Measurements from ENCODE around the gene CUZD1. TPM values are rescaled to one million over a fixed set of nuclear protein-coding genes. Genes with fewer than 3 reads are reported as not detected.

The CUZD1 gene
- total RNA-seq, 1 experiment from 2014 or later: 17.2 TPM

GRCh38 chr10:122849090-122849489, 3.4 kb upstream of the CUZD1 start:
- H3K27ac Mint-ChIP-seq: no peak overlapping the region
- peaks cover 0 to 15% of the 10 kb centered on the region in 2 experiments for H3K9me3 Mint-ChIP-seq

More at GRCh38 chr10:122849090-122849489, 3.4 kb upstream of the CUZD1 start:
- no peak overlapping the region for H2AK5ac ChIP-seq (ENCODE audit: insufficient read length, low read length)
- no peak overlapping the region for H2BK120ac ChIP-seq (ENCODE audit: low read depth, low read length, poor library complexity, severe bottlenecking)
- no peak overlapping the region for H3K14ac ChIP-seq (ENCODE audit: insufficient read depth, low read length)
- H2BK5ac ChIP-seq (ENCODE audit: insufficient read length, low read length): no peak overlapping the region
- H3K4me2 ChIP-seq (ENCODE audit: insufficient read depth, insufficient read length, low read length): no peak overlapping the region
- WGBS (ENCODE audit: extremely low coverage, insufficient read length, low lambda C conversion rate): no CpG with 5 or more reads among the region's 2 CpGs
- H3K23me2 ChIP-seq (ENCODE audit: insufficient read length, low read depth, low read length, poor library complexity, severe bottlenecking): no peaks in the 10 kb centered on the region
- peaks cover 44% of the 10 kb centered on the region in 2 experiments for H3K4me1 Mint-ChIP-seq
- H3K27me3 ChIP-seq (ENCODE audit: insufficient read depth, low read length): no peaks in the 10 kb centered on the region
- H3K56ac ChIP-seq (ENCODE audit: insufficient read length, low read depth, low read length): no peak overlapping the region
- H3K4me1 ChIP-seq (ENCODE audit: insufficient read depth, low read length): no peaks in the 10 kb centered on the region; the same call in 1 of the 2 replicates
- H4K91ac ChIP-seq (ENCODE audit: insufficient read length, low read depth, low read length): no peak overlapping the region
- H4K8ac ChIP-seq (replicated peaks; ENCODE audit: insufficient read length, low read depth, low read length): no peak overlapping the region
- no peak overlapping the region for H3K4me3 Mint-ChIP-seq
- H3T11ph ChIP-seq (ENCODE audit: low read length): no peak overlapping the region
- H3K9ac ChIP-seq (ENCODE audit: extremely low read depth, insufficient read length, low read length): no peak overlapping the region
- H3K27me3 Mint-ChIP-seq (ENCODE audit: low read depth): no peaks in the 10 kb centered on the region
- H3K18ac ChIP-seq (ENCODE audit: insufficient read length, low read depth, low read length): no peak overlapping the region
- no peak for TF ChIP-seq CTCF (conservative IDR thresholded peaks at IDR 0.05)
- no peak overlapping the region for H3K27ac ChIP-seq (ENCODE audit: insufficient read length, low read depth, low read length)
- H3K9me3 ChIP-seq (ENCODE audit: control insufficient read depth, low read depth, low read length): no peaks in the 10 kb centered on the region
- H3K79me1 ChIP-seq (ENCODE audit: insufficient read depth, low read depth, low read length, poor library complexity, severe bottlenecking): no peaks in the 10 kb centered on the region
- H4K20me1 ChIP-seq (ENCODE audit: control insufficient read depth, insufficient read depth, insufficient read length): no peaks in the 10 kb centered on the region
- no peak overlapping the region for H4K5ac ChIP-seq (ENCODE audit: insufficient read length, low read depth, low read length)
- peaks cover 0 to 15% (median 4%) of the 10 kb centered on the region in 3 experiments; a peak in 6 of 7 replicates for H3K36me3 Mint-ChIP-seq (ENCODE audit: insufficient read depth in 1 of 3, low read depth in 3 of 3)
- no peak overlapping the region for H2BK20ac ChIP-seq (ENCODE audit: low read depth, low read length, poor library complexity, severe bottlenecking)
- H3K23ac ChIP-seq (ENCODE audit: insufficient read length, low read depth, low read length): no peak overlapping the region
- no peak overlapping the region for H2AFZ ChIP-seq (ENCODE audit: low read length)
- no peak overlapping the region for H2BK15ac ChIP-seq (ENCODE audit: low read depth, low read length)
- no peaks in the 10 kb centered on the region for H3K79me2 ChIP-seq (ENCODE audit: insufficient read depth, low read length)
- DNase-seq: no peak
- no peak overlapping the region for H3K4ac ChIP-seq (ENCODE audit: low read depth, low read length)
- H2BK12ac ChIP-seq (ENCODE audit: insufficient read length, low read depth, low read length): no peak overlapping the region

Data from H9 (cell line).